NCI-H128 (cell line): ENCODE results near the gene CLEC3A.
"Not testable (repeated sequence)": the region's sequence is repeated elsewhere in the genome, so short reads cannot be mapped to it uniquely, and the experiment has no call there.

Experiments
- DNase-seq: peaks from one replicate; lab custom pipeline; 2025; ENCODE audit not compliant: unreplicated experiment; lab: John Stamatoyannopoulos, UW

CLEC3A gene

GRCh38 chr16:78025631-78026030 lies 3.3 kb downstream of the CLEC3A start:
- DNase-seq, result no peak

GRCh38 chr16:78028018-78028417 lies 5.7 kb downstream of the CLEC3A start:
- DNase-seq, result no peak

- no peak for DNase-seq
Observed at GRCh38 chr16:78034530-78034929, 12.2 kb downstream of the CLEC3A start.

GRCh38 chr16:78035012-78035411 lies 12.7 kb downstream of the CLEC3A start:
- no peak for DNase-seq

- DNase-seq, result no peak
Observed at GRCh38 chr16:78040396-78040795, 18.0 kb downstream of the CLEC3A start.

GRCh38 chr16:78045865-78046581 lies 23.7 kb downstream of the CLEC3A start:
- DNase-seq, result no peak

- DNase-seq, result no peak
Observed at GRCh38 chr16:78048319-78048718, 26.0 kb downstream of the CLEC3A start.

GRCh38 chr16:78050734-78051400 lies 28.5 kb downstream of the CLEC3A start:
- DNase-seq, result no peak

- no peak for DNase-seq
Observed at GRCh38 chr16:78057803-78058564, 35.6 kb downstream of the CLEC3A start.

GRCh38 chr16:78059806-78060205 lies 37.5 kb downstream of the CLEC3A start:
- not testable (repeated sequence) for DNase-seq

- DNase-seq, result no peak
Observed at GRCh38 chr16:78060295-78060694, 37.9 kb downstream of the CLEC3A start.

- DNase-seq, result no peak
Observed at GRCh38 chr16:78060809-78061208, 38.5 kb downstream of the CLEC3A start.

- no peak for DNase-seq
Observed at GRCh38 chr16:78065319-78065718, 43.0 kb downstream of the CLEC3A start.

GRCh38 chr16:78069913-78070312 lies 47.6 kb downstream of the CLEC3A start:
- DNase-seq, result no peak

- no peak for DNase-seq
Observed at GRCh38 chr16:78072275-78072674, 49.9 kb downstream of the CLEC3A start.

- DNase-seq, result no peak
Observed at GRCh38 chr16:78075800-78076199, 53.5 kb downstream of the CLEC3A start.

GRCh38 chr16:78081341-78081740 lies 59.0 kb downstream of the CLEC3A start:
- DNase-seq, result no peak
